HG03439 (cell line): Measurements from ENCODE around the gene SNX25.

ENCODE experiments used
- ATAC-seq: cut with Tn5 transposase; IDR thresholded peaks from one replicate; pipeline ENCODE4 v1.9.1; 2021; ENCODE audit warnings: mild to moderate bottlenecking, moderate library complexity; ENCODE audit not compliant: unreplicated experiment

The SNX25 gene

GRCh38 chr4:185258741-185259140 lies 49.3 kb downstream of the SNX25 start:
- ATAC-seq: peak; percentile 46

GRCh38 chr4:185259719-185260118 lies 50.3 kb downstream of the SNX25 start:
- no peak for ATAC-seq

- no peak for ATAC-seq
Observed at GRCh38 chr4:185261946-185262345, 52.5 kb downstream of the SNX25 start.

- ATAC-seq: no peak
Observed at GRCh38 chr4:185263419-185263818, 54.0 kb downstream of the SNX25 start.

- no peak for ATAC-seq
Observed at GRCh38 chr4:185265942-185266341, 56.5 kb downstream of the SNX25 start.

GRCh38 chr4:185269286-185269685 lies 59.9 kb downstream of the SNX25 start:
- ATAC-seq: no peak

- no peak for ATAC-seq
Observed at GRCh38 chr4:185270037-185270436, 60.6 kb downstream of the SNX25 start.

GRCh38 chr4:185270885-185271284 lies 61.5 kb downstream of the SNX25 start:
- ATAC-seq: no peak

- ATAC-seq: no peak
Observed at GRCh38 chr4:185272245-185272644, 62.8 kb downstream of the SNX25 start.

- ATAC-seq: no peak
Observed at GRCh38 chr4:185275501-185275900, 66.1 kb downstream of the SNX25 start.

- no peak for ATAC-seq
Observed at GRCh38 chr4:185276036-185276435, 66.6 kb downstream of the SNX25 start.

GRCh38 chr4:185278716-185279115 lies 69.3 kb downstream of the SNX25 start:
- ATAC-seq: no peak

GRCh38 chr4:185280608-185281007 lies 71.2 kb downstream of the SNX25 start:
- no peak for ATAC-seq

GRCh38 chr4:185282968-185283367 lies 73.6 kb downstream of the SNX25 start:
- no peak for ATAC-seq

GRCh38 chr4:185283723-185284122 lies 74.3 kb downstream of the SNX25 start:
- no peak for ATAC-seq

- no peak for ATAC-seq
Observed at GRCh38 chr4:185285632-185286393, 76.4 kb downstream of the SNX25 start.

GRCh38 chr4:185286571-185286970 lies 77.2 kb downstream of the SNX25 start:
- no peak for ATAC-seq

- no peak for ATAC-seq
Observed at GRCh38 chr4:185287031-185287430, 77.6 kb downstream of the SNX25 start.

GRCh38 chr4:185290018-185290607 lies 80.7 kb downstream of the SNX25 start:
- ATAC-seq: no peak

GRCh38 chr4:185290656-185291055 lies 81.3 kb downstream of the SNX25 start:
- no peak for ATAC-seq

GRCh38 chr4:185293202-185293601 lies 83.8 kb downstream of the SNX25 start:
- ATAC-seq: no peak

- no peak for ATAC-seq
Observed at GRCh38 chr4:185296665-185297460, 87.5 kb downstream of the SNX25 start.
